ENCODE results near the gene SRSF2.
"Not testable (repeated sequence)": the region's sequence is repeated elsewhere in the genome, so short reads cannot be mapped to it uniquely, and the experiment has no call there.

Gene SRSF2

DNA sequence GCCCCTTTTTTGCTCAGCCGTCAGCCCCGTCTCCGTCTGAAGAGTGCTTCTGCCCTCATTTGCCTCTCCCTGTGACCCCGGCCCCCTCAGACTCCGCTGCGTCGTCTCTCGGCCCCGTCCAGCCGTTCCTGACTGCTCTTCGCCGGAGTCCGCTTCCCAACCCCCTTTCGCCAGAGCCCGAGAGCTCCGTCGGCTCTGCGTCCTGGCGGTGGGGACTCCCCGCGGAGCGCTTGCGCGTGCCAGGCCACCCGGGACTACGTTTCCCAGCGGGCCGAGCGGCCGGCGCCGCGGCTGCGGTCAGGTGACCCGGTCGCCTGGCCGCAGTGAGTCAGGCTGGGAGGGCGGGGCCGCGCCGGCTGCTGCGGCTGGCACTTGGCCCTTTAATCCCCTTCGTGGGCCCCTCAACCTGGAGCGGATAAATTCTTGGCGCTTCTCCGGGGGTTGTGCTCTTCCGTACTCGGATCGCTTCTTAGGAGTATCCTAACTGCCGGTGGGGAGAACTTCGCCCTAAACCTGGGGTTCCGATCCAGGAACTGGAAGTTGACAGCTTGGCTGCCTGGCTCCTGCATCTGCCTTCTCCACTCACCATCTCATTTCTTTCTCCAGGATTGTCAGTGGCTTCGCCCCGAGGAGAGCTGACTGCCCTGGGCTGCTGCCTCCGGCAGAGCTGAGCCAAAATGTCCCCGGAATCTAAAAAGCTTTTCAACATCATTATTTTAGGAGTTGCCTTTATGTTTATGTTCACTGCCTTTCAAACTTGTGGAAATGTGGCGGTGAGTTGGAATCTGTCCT, 741 bp upstream of the SRSF2 start, which contains the start of gene MFSD11:
Gene MFSD11 (plus strand): TSS at position 444 of the 792 bp plus-strand sequence. CDS start 234 bp downstream, at position 678.
- peak; percentile 98 for DNase-seq

DNA sequence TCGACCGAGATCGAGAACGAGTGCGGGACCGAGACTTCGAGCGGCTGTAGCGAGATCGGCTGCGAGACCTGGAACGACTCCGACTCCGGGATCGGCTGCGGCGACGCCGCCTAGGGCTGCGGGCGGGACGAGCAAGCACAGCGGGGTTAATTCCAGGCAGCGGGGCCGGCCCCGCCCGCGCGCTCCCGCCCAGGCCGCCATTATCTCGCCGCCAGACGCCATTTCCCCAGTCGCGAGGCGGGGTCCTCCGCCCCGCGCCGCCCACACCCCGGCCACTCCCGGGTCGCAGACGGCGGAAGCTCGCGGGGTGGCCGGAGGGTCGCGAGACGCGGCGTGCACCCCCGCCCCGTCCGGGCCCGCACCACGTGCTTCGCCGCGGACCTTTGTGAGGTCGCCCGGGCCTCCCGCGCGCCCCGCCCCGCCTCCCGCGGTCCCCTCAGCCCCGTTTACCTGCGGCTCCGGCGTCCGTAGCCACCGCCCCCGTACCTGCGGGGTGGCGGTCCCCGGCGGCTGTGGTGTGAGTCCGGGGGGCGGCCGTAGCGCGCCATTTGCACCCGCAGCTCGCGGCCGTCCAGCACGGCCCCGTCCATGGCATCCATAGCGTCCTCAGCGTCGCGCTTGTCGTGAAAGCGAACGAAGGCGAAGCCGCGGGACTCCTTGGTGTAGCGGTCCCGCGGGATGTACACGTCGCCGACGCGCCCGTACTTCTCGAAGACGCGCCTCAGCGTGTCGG, 616 bp downstream of the SRSF2 start:
- DNase-seq, result peak; percentile 79

DNA sequence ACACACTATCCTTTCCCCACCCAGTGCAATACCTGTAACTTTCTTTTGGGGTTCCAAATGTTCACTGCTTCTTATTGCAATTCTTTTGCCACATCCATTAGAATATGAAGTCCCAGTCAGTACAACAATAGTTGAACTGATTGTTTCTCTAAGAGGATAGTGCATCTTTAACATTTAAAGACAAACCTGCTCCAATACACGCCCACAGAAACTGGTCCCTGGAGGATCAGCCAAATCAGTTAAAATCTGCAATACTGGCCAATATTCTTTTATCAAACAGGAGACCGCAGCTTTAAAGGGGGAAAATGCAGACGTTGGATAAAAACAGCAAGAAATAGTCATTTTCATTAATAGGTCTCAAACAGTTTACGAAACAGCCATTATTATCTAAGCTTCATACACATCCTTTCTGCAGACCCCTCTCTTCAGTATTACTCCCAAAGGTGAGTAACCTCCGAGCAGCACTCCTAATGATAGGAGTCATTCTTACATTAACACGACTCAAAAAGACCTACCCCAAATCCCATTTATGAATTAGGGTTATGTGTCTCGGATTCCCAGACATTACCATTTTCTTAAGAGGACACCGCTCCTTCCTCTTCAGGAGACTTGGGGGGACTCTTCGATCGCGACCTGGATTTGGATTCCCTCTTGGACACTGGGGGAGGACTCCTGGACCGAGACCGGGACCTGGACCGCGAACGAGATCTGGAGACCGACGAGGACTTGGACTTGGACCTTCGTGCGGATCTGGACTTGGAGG, 1.4 kb downstream of the SRSF2 start:
- DNase-seq, result no peak

DNA sequence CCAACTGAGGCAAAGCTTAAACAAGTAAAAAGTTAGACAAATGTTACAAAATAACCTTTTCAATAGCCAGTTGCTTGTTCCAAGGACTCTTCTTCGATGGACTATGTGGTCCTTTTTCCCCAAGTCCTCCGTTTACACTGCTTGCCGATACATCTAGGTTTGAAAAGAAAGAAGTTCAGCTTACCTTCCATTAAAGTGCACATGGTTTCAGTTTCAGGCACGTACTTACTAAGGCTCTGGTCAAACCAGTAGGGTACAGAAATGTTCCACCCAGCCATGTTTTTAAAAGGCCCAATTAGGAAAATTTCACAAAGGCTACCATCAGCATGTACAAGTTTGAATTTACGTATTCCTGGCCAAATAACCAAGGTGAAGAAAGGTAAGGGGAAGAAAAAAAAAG, 2.1 kb downstream of the SRSF2 start:
- no peak for DNase-seq

DNA sequence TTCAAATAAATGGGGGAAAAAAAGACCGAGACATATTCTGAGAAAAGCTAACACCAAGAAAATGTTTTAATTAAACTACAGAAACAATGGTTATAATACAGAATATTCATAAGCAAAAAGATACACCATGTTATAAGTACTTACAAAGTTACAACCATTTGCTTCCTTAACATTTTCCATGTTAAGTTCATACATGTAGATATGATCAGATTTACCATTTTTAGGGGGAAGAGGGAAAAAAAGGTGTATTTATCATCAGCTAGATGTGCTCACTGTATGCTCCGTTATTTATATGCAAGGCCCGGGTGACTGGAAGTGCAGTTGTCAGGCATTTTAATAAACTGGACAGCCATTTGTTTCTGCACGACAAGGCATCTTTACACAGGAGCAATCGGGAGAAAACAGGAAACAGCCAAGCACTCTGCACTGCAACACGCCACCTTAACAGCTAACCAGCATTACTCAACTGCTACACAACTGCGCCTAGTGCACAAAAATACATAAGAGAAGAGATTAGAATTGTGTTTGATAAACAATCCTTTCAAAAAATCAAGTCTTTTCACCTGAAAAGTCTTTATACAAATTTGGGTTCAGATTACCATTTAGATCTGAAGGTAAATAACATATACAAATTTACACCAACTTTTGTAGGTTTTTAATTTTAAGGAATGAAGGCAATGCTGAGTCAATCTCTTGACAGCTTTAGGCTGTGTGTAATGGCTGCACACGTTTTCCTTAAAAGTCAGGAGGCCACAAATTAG, 2.9 kb downstream of the SRSF2 start:
- DNase-seq, result no peak

DNA sequence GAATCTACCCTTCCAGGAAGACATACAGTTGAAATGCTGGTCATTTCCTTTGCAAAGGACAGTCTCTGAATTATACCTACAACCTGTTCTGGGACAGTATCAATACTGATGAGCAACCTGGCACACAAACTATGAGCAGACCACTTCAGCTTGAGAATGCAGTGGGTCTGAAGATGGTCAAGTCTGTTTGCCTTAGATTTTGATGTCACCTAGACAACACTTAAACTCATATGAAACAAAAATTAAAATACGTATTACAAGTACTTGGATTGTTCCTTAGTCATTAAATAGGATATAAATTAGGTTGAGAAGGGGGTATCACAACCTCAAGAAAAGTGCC, 3.5 kb downstream of the SRSF2 start:
- no peak for DNase-seq

DNA sequence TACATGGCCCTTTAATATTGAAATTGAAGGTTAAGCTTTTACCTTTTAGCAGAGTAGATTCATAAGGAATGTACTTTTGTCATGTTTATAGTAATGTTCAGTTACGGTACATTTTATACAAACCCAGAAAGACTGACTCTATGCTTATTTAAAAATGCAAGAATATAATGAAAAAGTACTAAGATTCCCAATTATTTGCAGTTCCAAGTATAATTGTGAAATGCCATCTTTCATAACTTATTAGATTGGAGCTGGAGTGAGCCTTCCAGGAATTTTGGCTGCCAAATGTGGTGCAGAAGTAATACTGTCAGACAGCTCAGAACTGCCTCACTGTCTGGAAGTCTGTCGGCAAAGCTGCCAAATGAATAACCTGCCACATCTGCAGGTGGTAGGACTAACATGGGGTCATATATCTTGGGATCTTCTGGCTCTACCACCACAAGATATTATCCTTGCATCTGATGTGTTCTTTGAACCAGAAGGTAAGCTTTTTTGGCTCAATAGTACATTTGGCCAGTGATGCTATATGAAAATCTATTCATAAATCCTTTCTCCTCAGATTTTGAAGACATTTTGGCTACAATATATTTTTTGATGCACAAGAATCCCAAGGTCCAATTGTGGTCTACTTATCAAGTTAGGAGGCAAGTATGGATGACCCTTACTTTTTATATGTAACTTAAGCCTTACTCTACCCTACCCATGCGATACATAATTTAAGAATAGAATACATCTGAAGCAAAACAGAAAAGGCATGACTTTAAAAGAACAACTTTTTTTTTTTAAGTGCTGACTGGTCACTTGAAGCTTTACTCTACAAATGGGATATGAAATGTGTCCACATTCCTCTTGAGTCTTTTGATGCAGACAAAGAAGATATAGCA, 4.2 kb downstream of the SRSF2 start:
- DNase-seq, result no peak

DNA sequence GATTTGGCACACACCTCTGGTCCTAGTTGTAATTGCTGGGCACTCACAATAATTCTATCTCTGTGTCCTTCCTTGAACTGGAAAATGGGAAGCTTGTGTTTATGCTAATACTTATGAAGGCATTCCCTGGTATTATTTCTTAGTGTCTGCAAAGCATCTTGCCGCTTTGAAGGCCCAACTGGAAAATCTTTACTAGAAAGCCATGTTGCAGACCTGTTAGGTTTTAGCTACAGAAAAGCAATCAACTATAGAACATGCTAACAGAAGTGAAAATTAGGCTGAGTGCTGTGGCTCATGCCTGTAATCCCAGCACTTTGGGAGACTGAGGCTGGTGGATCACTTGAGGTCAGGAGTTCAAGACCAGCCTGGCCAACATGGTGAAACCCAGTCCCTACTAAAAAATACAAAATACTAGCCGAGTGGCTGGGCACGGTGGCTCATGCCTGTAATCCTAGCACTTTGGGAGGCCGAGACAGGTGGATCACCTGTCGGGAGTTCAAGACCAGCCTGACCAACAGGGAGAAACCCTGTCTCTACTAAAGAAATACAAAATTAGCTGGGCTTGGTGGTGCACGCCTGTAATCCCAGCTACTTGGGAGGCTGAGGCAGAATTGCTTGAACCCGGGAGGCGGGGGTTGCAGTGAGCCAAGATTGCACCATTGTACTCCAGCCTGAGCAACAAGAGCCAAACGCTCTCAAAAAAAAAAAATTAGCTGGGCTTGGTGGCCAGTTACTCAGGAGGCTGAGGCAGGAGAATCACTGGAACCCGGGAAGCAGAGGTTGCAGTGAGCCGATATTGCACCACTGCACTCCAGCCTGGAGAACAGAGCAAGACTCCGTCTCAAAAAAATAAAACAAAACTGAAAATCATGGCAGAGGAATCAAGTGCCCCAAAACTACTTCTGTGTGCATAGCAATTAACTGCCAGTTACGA, 5.1 kb downstream of the SRSF2 start:
- DNase-seq, result not testable (repeated sequence)

DNA sequence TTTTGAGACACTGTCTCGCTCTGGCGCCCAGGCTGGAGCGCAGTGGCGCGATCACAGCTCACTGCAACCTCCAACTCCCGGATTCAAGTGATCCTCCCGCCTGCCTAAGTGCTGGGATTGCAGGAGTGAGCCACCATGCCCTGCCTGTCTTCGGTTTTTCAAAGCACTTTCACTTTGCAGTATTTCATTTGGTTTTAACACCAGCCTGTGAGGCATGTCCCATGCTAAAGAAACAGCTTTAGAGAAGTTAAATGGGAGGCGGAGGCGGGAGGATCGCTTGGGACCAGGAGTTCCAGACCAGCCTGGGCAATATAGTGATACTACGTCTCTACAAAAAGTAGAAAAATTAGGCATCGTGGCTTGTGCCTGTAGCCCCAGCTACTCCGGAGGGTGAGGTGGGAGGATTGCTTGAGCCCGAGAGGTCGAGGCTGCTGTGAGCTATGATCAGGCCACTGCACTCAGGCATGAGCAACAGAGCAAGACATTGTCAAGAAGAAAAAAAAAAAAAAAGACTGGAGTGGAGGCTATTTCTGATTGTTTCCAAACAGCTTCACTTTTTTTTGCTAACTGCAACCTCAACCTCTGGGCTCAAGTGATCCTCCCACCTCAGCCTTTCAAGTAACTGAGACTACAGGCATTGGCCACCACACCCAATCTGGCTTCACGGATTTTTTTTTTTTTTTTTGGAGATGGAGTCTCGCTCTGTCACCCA, 9.2 kb downstream of the SRSF2 start:
- no peak for DNase-seq

DNA sequence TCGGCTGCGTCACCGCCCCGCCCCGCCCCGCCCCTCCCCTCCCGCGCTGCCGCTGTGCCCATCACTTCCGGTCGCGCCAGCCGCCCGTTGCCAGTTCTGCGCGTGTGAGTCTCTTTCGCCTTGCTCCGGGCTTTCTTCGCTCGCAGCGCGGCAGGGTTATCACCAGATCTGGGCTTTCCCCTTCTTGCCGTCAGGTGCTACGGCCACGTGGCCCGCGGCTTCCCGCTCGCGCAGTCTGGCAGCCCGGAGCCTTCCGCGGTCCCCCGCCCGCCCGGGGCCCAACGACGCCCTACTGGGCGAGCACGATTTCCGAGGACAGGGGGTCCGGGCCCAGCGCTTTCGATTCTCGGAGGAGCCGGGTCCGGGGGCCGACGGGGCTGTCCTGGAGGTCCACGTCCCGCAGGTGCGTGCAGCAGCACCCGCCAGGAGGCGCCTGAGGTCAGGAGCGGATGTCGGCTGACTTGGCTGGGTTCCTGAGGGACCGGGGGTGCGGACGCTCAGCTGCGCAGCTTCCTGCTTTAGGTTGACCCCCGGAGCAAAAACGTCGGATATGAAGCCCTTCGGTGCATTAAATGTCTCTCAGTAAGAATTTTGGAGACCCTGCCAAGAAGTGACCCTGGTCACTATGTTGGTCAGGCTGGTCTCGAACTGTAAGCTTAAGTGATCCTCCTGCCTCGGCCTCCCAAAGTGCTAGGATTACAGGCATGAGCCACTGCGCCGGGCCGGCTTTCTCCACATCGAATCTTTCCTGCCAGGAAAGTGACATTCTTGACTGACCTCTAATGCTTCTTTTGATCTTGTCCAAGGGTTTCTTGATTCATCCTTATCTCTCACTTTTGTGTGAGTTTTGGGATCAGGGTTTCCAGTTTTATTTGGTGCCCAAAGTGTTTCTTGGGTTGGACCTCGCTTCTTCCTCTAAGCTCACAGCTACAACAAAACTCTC, 10.1 kb downstream of the SRSF2 start, which contains the start of gene METTL23:
Gene METTL23 (plus strand): TSS at position 64 of the 943 bp plus-strand sequence. CDS start 2,872 bp downstream, outside the sequence.
- peak; percentile 73 for DNase-seq

DNA sequence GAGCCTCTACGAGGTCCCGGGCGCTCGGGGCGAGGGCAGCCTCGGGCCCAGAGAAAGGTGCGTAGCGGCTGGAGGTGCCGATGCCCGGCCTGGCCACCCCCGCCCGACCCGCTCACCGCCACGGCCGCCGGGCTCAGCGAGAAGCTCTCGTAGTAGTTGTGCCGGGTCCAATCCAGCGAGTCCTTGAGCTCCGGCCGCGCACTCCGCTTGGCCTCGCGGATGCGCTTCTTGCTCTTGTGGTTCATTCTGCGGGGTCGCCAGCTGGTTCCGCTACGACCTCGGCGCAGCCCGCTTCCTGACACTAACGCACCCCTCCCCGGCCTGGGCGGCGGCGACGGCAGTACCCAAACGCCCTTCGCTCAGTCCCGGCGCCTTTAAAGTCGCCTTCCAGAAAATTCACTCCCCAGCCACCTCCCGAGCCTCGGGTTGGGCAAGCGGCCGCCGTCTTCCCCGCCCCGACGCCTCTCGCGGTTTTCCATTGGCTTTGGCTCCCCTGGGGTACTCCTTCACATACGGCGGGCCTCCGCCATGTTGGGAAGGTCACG, 10.8 kb downstream of the SRSF2 start, which contains the start of gene JMJD6:
Gene JMJD6 (minus strand): TSS at position 376 of the 545 bp plus-strand sequence. CDS start 131 bp downstream, at position 245.
- DNase-seq, result peak; percentile 97

DNA sequence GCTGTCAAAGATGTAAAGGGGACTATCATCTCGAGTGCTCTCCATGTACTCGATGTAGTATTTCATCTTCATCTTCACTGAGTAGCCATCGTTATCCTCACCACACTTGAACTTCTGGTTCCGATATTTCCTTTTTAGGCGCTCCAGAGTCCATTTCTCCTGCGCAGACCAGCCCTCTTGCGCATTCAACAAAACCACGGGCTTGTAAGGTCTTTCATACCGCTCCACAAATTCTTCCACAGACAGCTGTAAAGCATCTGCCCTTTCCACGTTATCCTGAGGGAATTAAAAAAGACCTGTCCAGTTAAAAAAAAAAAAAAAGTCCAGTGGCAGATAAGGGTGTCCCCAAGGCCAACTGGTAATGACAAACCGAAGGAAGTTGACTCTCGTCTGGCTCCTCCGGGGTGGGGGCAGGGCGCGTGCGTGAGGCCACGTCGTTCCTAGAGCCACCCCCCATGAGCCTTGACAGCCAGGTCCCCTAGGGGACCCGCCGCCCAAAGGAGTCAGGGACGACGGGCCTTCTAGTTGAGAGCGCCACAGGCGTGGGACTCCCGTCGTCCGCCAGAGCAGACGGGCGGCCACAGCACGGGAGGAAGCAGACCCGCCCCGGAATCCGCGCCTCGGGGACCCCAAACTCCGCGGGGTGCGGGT, 11.4 kb downstream of the SRSF2 start:
- DNase-seq, result peak; percentile 57

DNA sequence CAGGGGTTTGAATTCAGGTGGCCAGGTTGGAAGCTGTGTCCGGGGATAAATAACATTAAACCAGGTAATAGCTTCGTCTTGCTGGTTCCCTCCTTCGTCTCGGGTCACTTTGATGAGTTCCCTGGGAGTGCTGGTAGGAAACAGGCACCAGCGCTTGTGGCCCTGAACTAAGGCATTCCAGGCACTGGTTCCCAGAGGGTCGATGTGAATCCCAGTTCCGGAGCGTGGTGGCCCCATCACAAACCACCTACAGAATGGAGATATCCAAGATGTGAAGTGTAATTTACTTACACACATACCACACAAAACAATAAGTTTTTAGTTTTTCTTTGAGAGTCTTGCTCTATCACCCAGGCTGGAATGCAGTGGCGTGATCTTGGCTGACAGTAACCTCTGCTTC, 13.3 kb downstream of the SRSF2 start:
- no peak for DNase-seq

DNA sequence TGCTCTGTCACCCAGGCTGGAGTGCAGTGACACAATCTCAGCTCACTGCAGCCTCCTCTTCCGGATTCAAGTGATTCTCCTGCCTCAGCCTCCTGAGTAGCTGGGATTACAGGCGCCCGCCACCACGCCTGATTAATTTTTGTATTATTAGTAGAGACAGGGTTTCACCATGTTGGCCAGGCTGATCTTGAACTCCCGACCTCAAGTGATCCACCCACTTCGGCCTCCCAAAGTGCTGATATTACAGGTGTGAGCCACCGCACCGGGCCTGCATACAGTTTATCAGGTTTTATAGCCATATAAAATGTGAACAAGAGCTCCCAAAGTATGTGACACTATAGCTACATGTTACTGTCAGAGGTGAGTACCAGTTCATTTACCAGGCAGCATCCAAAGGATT, 14.2 kb downstream of the SRSF2 start:
- not testable (repeated sequence) for DNase-seq

DNA sequence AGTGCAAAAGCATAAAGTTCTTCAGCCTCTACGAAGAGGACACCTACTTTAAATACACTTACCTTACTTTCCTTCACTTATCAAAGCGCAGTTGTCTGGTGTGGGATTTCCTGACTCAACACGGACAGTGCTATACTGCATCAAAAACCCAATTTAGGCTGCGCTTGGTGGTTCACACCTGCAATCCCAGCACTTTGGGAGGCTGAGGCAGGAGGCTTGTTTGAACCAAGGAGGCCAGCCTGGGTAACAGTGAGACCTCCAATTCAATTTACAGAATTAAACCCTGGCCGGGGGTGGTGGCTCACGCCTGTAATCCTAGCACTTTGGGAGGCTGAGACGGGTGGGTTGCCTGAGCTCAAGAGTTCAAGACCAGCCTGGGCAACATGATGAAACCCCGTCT, 14.9 kb downstream of the SRSF2 start:
- no peak for DNase-seq

DNA sequence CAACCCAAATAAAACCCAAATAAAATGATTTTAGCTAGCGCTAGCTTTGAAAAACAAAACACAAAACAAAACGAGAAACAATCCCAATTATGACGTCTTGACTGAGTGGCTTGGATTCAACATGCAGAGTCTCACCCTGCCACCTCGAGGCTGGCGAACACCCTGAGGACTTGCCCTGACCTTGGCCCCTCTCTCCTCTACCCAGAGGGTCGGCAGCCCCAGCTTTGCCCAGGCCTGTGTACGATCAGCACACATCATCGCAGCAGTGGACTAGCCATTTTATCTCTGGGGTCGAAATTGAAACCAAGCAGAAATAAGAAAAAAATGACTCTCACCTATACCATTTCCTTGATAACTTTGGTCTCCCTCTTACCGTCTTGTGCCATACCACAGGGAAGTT, 15.7 kb downstream of the SRSF2 start:
- DNase-seq, result no peak

DNA sequence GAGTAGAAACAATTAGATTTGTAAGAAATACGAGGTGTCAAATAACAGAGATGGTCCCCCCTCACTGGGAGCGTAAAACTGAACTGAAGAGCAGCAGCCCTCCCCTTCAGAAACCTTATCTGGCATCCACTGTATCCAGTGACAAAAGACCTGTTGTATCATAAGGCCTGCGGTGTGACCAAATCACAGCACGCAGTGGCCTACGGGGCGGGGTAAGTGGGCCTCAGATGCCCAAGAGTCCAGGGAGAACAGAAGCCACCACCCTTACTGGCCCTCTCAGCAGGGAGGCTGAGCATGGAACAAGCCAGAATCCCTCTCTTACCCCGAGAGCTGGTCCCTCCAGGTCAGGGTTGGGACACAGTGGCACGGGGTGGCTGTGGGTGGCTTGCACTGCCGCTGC, 16.2 kb downstream of the SRSF2 start:
- no peak for DNase-seq

DNA sequence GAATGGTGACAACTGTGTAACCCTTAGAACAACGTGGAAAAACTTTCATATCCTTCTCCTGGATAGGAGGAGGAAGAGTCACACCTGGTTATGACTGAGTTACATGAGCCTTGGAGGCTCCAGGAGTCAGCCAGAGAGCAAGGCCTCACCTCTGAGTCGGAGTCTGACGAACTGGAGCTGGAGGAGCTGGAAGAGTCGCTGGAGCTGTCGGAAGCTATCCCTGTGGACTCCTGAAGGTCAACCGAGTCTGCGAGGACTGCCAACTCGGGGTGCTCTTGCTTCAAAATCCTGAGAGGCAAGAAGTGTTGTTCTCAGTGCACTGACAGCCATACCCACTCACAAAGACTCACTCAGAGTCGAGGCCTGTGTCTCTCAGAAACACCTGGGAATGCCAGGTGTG, 16.9 kb downstream of the SRSF2 start:
- DNase-seq, result no peak
